GM21529 (cell line): Measurements from ENCODE around the gene SMURF1.

Source experiments
- ATAC-seq: cut with Tn5 transposase; IDR thresholded peaks from one replicate; pipeline ENCODE4 v1.9.1; 2021; ENCODE audit not compliant: unreplicated experiment

The SMURF1 gene

GRCh38 chr7:99030457-99030856 lies 113.5 kb downstream of the SMURF1 start:
- ATAC-seq: no peak

- ATAC-seq: no peak
Measured at GRCh38 chr7:99029466-99030435, 114.2 kb downstream of the SMURF1 start.

GRCh38 chr7:99028261-99028973 lies 115.5 kb downstream of the SMURF1 start:
- no peak for ATAC-seq

- no peak for ATAC-seq
Measured at GRCh38 chr7:99027841-99028240, 116.1 kb downstream of the SMURF1 start.

- ATAC-seq: no peak
Measured at GRCh38 chr7:99027241-99027640, 116.7 kb downstream of the SMURF1 start.

GRCh38 chr7:99024066-99024465 lies 119.8 kb downstream of the SMURF1 start:
- no peak for ATAC-seq

- ATAC-seq: no peak
Measured at GRCh38 chr7:99021941-99022560, 121.9 kb downstream of the SMURF1 start.

- no peak for ATAC-seq
Measured at GRCh38 chr7:99020413-99020715, 123.5 kb downstream of the SMURF1 start.

- ATAC-seq: no peak
Measured at GRCh38 chr7:99019523-99020412, 124.1 kb downstream of the SMURF1 start.

- ATAC-seq: no peak
Measured at GRCh38 chr7:99016196-99016595, 127.7 kb downstream of the SMURF1 start.

- no peak for ATAC-seq
Measured at GRCh38 chr7:99014113-99014985, 129.6 kb downstream of the SMURF1 start.

- no peak for ATAC-seq
Measured at GRCh38 chr7:99013266-99014112, 130.4 kb downstream of the SMURF1 start.

GRCh38 chr7:99012722-99013121 lies 131.2 kb downstream of the SMURF1 start:
- no peak for ATAC-seq

- ATAC-seq: no peak
Measured at GRCh38 chr7:99011706-99012404, 132.1 kb downstream of the SMURF1 start.

GRCh38 chr7:99011341-99011705 lies 132.6 kb downstream of the SMURF1 start:
- ATAC-seq: no peak

GRCh38 chr7:99010281-99010680 lies 133.6 kb downstream of the SMURF1 start:
- ATAC-seq: no peak

GRCh38 chr7:99008921-99009530 lies 134.9 kb downstream of the SMURF1 start:
- ATAC-seq: no peak

GRCh38 chr7:99008181-99008631 lies 135.7 kb downstream of the SMURF1 start:
- ATAC-seq: no peak
